ENCODE data around the gene DNAJA3.

The DNAJA3 gene

DNA sequence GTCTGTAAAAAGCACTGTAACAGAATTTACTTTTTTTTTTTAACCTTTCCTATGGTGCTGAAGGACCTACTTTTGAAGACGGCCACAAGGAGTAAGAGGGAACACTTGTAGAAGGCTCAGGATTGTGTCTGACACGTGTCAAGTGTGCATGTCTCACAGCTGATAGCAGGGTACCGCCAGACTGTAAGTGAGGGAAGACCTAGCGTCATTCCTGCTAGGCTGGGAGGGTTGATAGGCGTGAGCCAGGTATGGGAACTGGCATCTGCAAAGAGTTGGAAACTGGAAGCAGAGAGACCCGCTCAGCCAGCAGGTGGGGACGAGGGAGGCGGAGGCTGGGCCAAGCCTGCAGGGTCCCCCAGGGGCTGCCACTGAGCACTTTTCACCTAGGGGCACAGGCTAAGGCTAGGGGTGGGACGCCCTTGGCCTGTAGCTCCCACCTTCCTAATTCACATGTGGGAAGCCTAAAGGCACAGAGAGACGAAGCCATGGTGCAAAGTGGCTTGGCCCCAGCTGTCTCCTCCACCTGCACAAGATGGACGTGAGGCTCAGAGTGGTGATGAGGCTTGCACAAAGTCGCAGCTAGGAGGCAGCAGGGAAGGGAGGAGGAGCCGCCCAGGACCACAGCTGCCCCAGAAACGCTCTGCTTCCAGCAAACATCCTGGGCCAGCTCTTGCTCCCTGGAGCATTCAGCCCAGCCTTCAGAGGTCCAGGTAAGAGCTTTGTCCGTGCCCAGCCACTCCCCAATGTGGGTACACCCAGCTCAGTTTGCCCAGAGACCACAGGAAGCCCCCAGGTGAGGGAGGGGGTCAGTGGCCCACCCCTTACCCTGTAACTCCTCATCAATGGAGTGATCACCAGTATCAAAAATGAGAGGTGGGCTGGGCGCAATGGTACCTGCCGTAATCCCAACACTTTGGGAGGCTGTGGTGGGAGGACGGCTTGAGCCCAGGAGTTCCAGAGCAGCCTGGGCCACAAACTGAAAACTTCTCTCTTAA is 35.1 kb upstream of the DNAJA3 start:
- H3K27ac ChIP-seq (ENCODE audit: low read depth, low read length): no peak overlapping the region
- WGBS (ENCODE audit: extremely low coverage, insufficient coverage, insufficient read length): no CpG with 5 or more reads among the region's 18 CpGs
- no peak overlapping the region for H3K4me3 ChIP-seq (ENCODE audit: low read depth, low read length)
- H3K79me1 ChIP-seq (ENCODE audit: low read length): peaks cover 66% of the 10 kb centered on the region
- H3K9me3 ChIP-seq (ENCODE audit: insufficient read depth, low read depth, low read length): no peaks in the 10 kb centered on the region
- H3K18ac ChIP-seq (ENCODE audit: low read length): no peak overlapping the region
- no peak overlapping the region for H3K4me2 ChIP-seq (ENCODE audit: low read length)
- no peak overlapping the region for H3K23ac ChIP-seq (ENCODE audit: low read length)
- no peak overlapping the region for H2BK5ac ChIP-seq (ENCODE audit: low read depth, low read length, poor library complexity)
- H2AK5ac ChIP-seq (ENCODE audit: low read length): peak overlapping the region; percentile 31
- H4K8ac ChIP-seq (ENCODE audit: low read depth, low read length): no peak overlapping the region
- no peak overlapping the region for H3K14ac ChIP-seq (ENCODE audit: low read length)
- no peaks in the 10 kb centered on the region for H3K27me3 ChIP-seq (ENCODE audit: insufficient read depth, low read length)
- H4K12ac ChIP-seq (ENCODE audit: low read depth, low read length): no peak overlapping the region
- H3K36me3 ChIP-seq (ENCODE audit: control insufficient read depth in 1 of 2, insufficient read depth in 2 of 2, low read length in 2 of 2): peaks cover under 1 to 6% of the 10 kb centered on the region in 2 experiments
- H2AFZ ChIP-seq (ENCODE audit: insufficient read depth, low read length, poor library complexity): no peak overlapping the region
- no peak overlapping the region for H3K9ac ChIP-seq (ENCODE audit: low read length)
- H4K91ac ChIP-seq (ENCODE audit: low read depth, low read length): peak overlapping the region; percentile 97
- H2BK120ac ChIP-seq (ENCODE audit: insufficient read depth, low read length, poor library complexity): no peak overlapping the region
- no peak overlapping the region for H3K4ac ChIP-seq (ENCODE audit: low read depth, low read length)
- H3K79me2 ChIP-seq (ENCODE audit: control insufficient read depth, insufficient read depth, low read length, poor library complexity): peaks cover 22% of the 10 kb centered on the region
- peak; percentile 58 to 69 for DNase-seq
- peaks cover 70 to 80% of the 10 kb centered on the region in 2 experiments for H3K4me1 ChIP-seq (ENCODE audit: control insufficient read depth in 1 of 2, insufficient read depth in 2 of 2, low read length in 2 of 2)
- H2BK12ac ChIP-seq (ENCODE audit: low read length): peak overlapping the region; percentile 89

DNA sequence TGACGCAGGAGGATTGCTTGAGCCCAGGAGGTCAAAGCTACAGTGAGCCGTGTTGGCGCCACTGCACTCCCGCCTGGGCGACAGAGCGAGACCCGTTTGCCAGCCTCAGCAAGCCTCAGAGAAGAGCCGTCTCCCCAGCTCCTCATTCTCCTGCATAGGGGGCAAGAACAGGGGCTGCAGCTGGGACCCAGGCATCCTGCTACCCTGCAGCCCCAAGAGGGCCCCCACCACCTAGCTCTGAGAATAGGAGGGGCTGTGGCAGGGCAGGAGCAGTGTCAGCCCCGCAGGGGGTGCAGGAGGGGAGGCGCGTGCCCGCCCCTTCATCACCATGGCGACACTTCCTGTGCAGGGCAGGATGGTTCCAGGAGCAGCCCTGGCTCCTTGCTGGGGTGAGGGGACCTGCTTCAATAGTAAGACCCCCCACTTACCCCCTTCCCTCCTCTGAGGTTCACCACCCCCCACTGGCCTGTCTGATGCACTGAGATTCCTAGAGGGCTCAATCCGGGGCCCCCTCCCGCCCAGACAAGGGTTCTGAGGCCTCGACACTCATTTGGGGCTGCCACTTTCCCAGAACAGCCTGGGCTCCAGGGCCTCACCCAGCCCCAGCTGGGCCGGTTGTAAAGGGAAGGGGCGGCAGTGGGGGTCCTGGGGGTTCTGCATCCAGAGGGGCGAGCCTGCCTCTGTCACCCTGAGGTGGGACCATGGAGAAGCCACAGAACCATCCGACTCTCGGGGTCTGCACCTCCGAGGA is 33.9 kb upstream of the DNAJA3 start:
- Histone ChIP-seq H3K27me3 (ENCODE audit: insufficient read depth, low read length) (no peaks in the 10 kb centered on the region), H3K23ac (ENCODE audit: low read length) (no peak overlapping the region), H3K36me3 (ENCODE audit: control insufficient read depth in 1 of 2, insufficient read depth in 2 of 2, low read length in 2 of 2) (peaks cover 0 to 6% of the 10 kb centered on the region in 2 experiments), H3K9ac (ENCODE audit: low read length) (no peak overlapping the region), H3K9me3 (ENCODE audit: insufficient read depth, low read depth, low read length) (no peaks in the 10 kb centered on the region), H4K8ac (ENCODE audit: low read depth, low read length) (peak overlapping the region; percentile 61), H2AFZ (ENCODE audit: insufficient read depth, low read length, poor library complexity) (no peak overlapping the region), H3K14ac (ENCODE audit: low read length) (peak overlapping the region; percentile 88), H4K91ac (ENCODE audit: low read depth, low read length) (peak overlapping the region; percentile 94), H2BK120ac (ENCODE audit: insufficient read depth, low read length, poor library complexity) (peak overlapping the region; percentile 84), H2AK5ac (ENCODE audit: low read length) (peak overlapping the region; percentile 97), H3K4me3 (ENCODE audit: low read depth, low read length) (no peak overlapping the region), H2BK12ac (ENCODE audit: low read length) (peak overlapping the region; percentile 96), H2BK5ac (ENCODE audit: low read depth, low read length, poor library complexity) (peak overlapping the region; percentile 82), H3K4me2 (ENCODE audit: low read length) (peak overlapping the region; percentile 44), H3K79me2 (ENCODE audit: control insufficient read depth, insufficient read depth, low read length, poor library complexity) (peaks cover 21% of the 10 kb centered on the region), H3K18ac (ENCODE audit: low read length) (peak overlapping the region; percentile 36), H3K79me1 (ENCODE audit: low read length) (peaks cover 58% of the 10 kb centered on the region), H3K4me1 (ENCODE audit: control insufficient read depth in 1 of 2, insufficient read depth in 2 of 2, low read length in 2 of 2) (peaks cover 62 to 73% of the 10 kb centered on the region in 2 experiments), H3K4ac (ENCODE audit: low read depth, low read length) (peak overlapping the region; percentile 38), H3K27ac (ENCODE audit: low read depth, low read length) (peak overlapping the region; percentile 74), H4K12ac (ENCODE audit: low read depth, low read length) (no peak overlapping the region)
- no peak for DNase-seq
- no CpG with 5 or more reads among the region's 22 CpGs for WGBS (ENCODE audit: extremely low coverage, insufficient coverage, insufficient read length)

DNA sequence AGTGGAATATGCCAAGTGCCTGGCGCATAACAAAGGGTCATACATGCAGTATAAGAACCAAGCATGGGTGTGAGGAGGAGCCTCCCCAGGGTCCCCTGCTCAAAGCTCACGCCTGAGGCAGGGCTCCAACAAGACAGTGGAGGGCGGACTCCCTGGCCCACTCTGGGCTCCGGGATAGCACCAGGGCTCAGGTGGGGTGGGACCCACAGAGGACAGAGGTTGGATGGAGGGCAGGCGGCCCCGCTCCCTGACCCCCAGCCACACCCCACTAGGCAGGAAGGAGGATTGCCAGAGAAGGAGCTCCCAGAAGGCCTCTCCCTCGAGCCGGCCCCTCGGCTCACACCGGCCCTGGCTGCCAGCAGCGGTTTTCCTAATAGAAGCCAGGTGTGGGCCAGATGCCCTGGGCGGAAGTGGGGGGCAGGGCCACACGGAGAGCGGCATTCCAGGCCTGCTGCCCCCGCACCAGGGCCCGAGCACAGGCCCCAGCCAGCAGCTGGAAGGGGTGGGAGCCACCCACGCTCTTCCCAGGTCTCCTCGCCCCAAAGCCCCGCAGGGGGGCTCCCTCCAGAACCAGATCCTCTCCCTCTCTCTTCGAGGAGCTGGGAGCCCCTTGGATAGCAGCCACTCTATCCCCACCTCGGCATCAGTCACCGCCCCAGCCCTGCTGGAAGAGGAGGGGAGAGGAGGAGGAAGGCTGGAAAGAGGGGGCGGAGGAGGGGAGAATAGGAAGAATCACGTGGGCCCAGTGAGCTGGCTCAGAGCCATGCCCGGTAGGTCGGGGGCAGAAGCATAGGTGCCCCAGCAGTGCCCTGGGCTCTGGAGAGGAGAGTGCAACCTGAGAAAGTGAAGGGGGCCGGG is 33.1 kb upstream of the DNAJA3 start:
- Histone ChIP-seq H3K4me2 (ENCODE audit: low read length) (peak overlapping the region; percentile 44), H4K91ac (ENCODE audit: low read depth, low read length) (peak overlapping the region; percentile 94), H3K4ac (ENCODE audit: low read depth, low read length) (peak overlapping the region; percentile 57), H2BK5ac (ENCODE audit: low read depth, low read length, poor library complexity) (peak overlapping the region; percentile 86), H2AFZ (ENCODE audit: insufficient read depth, low read length, poor library complexity) (peak overlapping the region; percentile 13), H3K79me1 (ENCODE audit: low read length) (peaks cover 52% of the 10 kb centered on the region), H3K18ac (ENCODE audit: low read length) (peak overlapping the region; percentile 66), H3K4me3 (ENCODE audit: low read depth, low read length) (no peak overlapping the region), H3K4me1 (ENCODE audit: control insufficient read depth in 1 of 2, insufficient read depth in 2 of 2, low read length in 2 of 2) (peaks cover 55 to 65% of the 10 kb centered on the region in 2 experiments), H3K36me3 (ENCODE audit: control insufficient read depth in 1 of 2, insufficient read depth in 2 of 2, low read length in 2 of 2) (peaks cover 0 to 6% of the 10 kb centered on the region in 2 experiments), H3K23ac (ENCODE audit: low read length) (no peak overlapping the region), H3K79me2 (ENCODE audit: control insufficient read depth, insufficient read depth, low read length, poor library complexity) (peaks cover 17% of the 10 kb centered on the region), H2BK120ac (ENCODE audit: insufficient read depth, low read length, poor library complexity) (peak overlapping the region; percentile 89), H4K8ac (ENCODE audit: low read depth, low read length) (peak overlapping the region; percentile 72), H3K14ac (ENCODE audit: low read length) (peak overlapping the region; percentile 88), H2BK12ac (ENCODE audit: low read length) (peak overlapping the region; percentile 96), H3K9me3 (ENCODE audit: insufficient read depth, low read depth, low read length) (no peaks in the 10 kb centered on the region), H3K27ac (ENCODE audit: low read depth, low read length) (peak overlapping the region; percentile 74), H3K9ac (ENCODE audit: low read length) (peak overlapping the region; percentile 24), H4K12ac (ENCODE audit: low read depth, low read length) (peak overlapping the region; percentile 39), H2AK5ac (ENCODE audit: low read length) (peak overlapping the region; percentile 97), H3K27me3 (ENCODE audit: insufficient read depth, low read length) (no peaks in the 10 kb centered on the region)
- no CpG with 5 or more reads among the region's 27 CpGs for WGBS (ENCODE audit: extremely low coverage, insufficient coverage, insufficient read length)
- DNase-seq: peak; percentile 50 to 67

All from trophoblast cell (in vitro differentiated cells and primary cell).